Hematopoietic multipotent progenitor cell (in vitro differentiated cells): ENCODE results near the gene FOSL2. TPM values are rescaled to one million over a fixed set of nuclear protein-coding genes. Genes with fewer than 3 reads are reported as not detected.

Source experiments
- DNase-seq, 3 donors: peaks; one replicate each; pipeline ENCODE4 v3.0.0-alpha.2; 2011 to 2015; ENCODE audit warnings: low read depth in 2 of 3, low spot score in 2 of 3
- small RNA-seq: library from RNA; depleted of rRNA; stranded (forward); fragments of <200 nt; gene quantifications from one replicate; pipeline ENCODE3, GENCODE V24; 2012
- total RNA-seq: library from RNA; depleted of rRNA; stranded (reverse); fragments of >200 nt; gene quantifications from one replicate; pipeline ENCODE4 v1.2.3, GENCODE V29; 2012

FOSL2 gene
- total RNA-seq, 1 donor, result 32.3 TPM

GRCh38 chr2:28465148-28465885 is 72.7 kb downstream of the FOSL2 start:
- no peak for DNase-seq

Small RNA genes lying within 50 kb of the gene (small RNA-seq; reads per million reads assigned to genes)
- not detected for gene AC104695.3
- not detected for gene SNRPGP7

Other genes with a start within 250 kb of the FOSL2 start
- gene PLB1, start 103.2 kb downstream of the FOSL2 start, total RNA-seq, result 7.8 TPM